HEK293 (cell line): ENCODE data around the gene SPTBN1.

Experiments
- PRDM2 ChIP-seq: fragments of 450-650 bp; formaldehyde crosslinking; IDR thresholded peaks from 2 replicates; pipeline ENCODE4 v1.5.1; 2016; ENCODE audit warnings: missing biosample characterization, missing genetic modification characterization, borderline replicate concordance
- ZNF121 ChIP-seq: fragments of 450-650 bp; formaldehyde crosslinking; IDR thresholded peaks from 2 replicates; pipeline ENCODE4 v1.5.1; 2016; ENCODE audit warnings: missing biosample characterization, missing genetic modification characterization
- ZNF140 ChIP-seq: fragments of 450-650 bp; formaldehyde crosslinking; IDR thresholded peaks from 2 replicates; pipeline ENCODE4 v1.5.1; 2016; ENCODE audit warnings: missing biosample characterization, missing genetic modification characterization
- ZNF274 ChIP-seq, 2 experiments: fragments of 200-500 bp in 1 of 2; fragments of 450-650 bp in 1 of 2; sonication (Bioruptor generic) in 1 of 2; formaldehyde crosslinking in 1 of 2; IDR thresholded peaks; 2 replicates each; pipeline versions ENCODE4 v1.5.1 to v1.6.1; 2014 to 2016; ENCODE audit warnings: borderline replicate concordance in 1 of 2, inconsistent platforms in 1 of 2, low read length in 1 of 2, missing biosample characterization in 1 of 2, missing genetic modification characterization in 1 of 2
- ZNF549 ChIP-seq: fragments of 450-650 bp; IDR thresholded peaks from 2 replicates; pipeline ENCODE4 v1.5.1; 2018; ENCODE audit warnings: missing biosample characterization, missing genetic modification characterization, mild to moderate bottlenecking, inconsistent platforms, moderate library complexity
- ZNF777 ChIP-seq: fragments of 450-650 bp; formaldehyde crosslinking; IDR thresholded peaks from 2 replicates; pipeline ENCODE4 v1.5.1; 2017; ENCODE audit warnings: missing biosample characterization, missing genetic modification characterization, borderline replicate concordance
- TF ChIP-seq, protein P1 (sequence below): fragments of 450-650 bp; formaldehyde crosslinking; IDR thresholded peaks from 2 replicates; pipeline ENCODE4 v1.5.1; 2016; ENCODE audit warnings: missing biosample characterization, missing genetic modification characterization
- TF ChIP-seq, protein P2 (sequence below): fragments of 450-650 bp; formaldehyde crosslinking; conservative IDR thresholded peaks from 2 replicates; pipeline ENCODE4 v1.5.1; 2016; ENCODE audit warnings: low read depth, missing biosample characterization, missing genetic modification characterization

- TF ChIP-seq, protein P1, sequence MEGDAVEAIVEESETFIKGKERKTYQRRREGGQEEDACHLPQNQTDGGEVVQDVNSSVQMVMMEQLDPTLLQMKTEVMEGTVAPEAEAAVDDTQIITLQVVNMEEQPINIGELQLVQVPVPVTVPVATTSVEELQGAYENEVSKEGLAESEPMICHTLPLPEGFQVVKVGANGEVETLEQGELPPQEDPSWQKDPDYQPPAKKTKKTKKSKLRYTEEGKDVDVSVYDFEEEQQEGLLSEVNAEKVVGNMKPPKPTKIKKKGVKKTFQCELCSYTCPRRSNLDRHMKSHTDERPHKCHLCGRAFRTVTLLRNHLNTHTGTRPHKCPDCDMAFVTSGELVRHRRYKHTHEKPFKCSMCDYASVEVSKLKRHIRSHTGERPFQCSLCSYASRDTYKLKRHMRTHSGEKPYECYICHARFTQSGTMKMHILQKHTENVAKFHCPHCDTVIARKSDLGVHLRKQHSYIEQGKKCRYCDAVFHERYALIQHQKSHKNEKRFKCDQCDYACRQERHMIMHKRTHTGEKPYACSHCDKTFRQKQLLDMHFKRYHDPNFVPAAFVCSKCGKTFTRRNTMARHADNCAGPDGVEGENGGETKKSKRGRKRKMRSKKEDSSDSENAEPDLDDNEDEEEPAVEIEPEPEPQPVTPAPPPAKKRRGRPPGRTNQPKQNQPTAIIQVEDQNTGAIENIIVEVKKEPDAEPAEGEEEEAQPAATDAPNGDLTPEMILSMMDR (tag by site-specific recombination) = no peak
- TF ChIP-seq ZNF121 (tag by site-specific recombination) (no peak), ZNF549 (no peak), ZNF777 (tag by site-specific recombination) (no peak), PRDM2 (tag by site-specific recombination) (no peak), ZNF140 (no peak), ZNF274 (IDR thresholded peaks at IDR 0.05; ENCODE audit: low read length) (no peak), ZNF274 (tag by site-specific recombination; IDR thresholded peaks at IDR 0.05; ENCODE audit: borderline replicate concordance) (no peak)
- TF ChIP-seq, protein P2, sequence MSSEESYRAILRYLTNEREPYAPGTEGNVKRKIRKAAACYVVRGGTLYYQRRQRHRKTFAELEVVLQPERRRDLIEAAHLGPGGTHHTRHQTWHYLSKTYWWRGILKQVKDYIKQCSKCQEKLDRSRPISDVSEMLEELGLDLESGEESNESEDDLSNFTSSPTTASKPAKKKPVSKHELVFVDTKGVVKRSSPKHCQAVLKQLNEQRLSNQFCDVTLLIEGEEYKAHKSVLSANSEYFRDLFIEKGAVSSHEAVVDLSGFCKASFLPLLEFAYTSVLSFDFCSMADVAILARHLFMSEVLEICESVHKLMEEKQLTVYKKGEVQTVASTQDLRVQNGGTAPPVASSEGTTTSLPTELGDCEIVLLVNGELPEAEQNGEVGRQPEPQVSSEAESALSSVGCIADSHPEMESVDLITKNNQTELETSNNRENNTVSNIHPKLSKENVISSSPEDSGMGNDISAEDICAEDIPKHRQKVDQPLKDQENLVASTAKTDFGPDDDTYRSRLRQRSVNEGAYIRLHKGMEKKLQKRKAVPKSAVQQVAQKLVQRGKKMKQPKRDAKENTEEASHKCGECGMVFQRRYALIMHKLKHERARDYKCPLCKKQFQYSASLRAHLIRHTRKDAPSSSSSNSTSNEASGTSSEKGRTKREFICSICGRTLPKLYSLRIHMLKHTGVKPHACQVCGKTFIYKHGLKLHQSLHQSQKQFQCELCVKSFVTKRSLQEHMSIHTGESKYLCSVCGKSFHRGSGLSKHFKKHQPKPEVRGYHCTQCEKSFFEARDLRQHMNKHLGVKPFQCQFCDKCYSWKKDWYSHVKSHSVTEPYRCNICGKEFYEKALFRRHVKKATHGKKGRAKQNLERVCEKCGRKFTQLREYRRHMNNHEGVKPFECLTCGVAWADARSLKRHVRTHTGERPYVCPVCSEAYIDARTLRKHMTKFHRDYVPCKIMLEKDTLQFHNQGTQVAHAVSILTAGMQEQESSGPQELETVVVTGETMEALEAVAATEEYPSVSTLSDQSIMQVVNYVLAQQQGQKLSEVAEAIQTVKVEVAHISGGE (tag by site-specific recombination) = no peak
Observed at GRCh38 chr2:54581326-54582039, 125.4 kb downstream of the SPTBN1 start.
